ENCODE data around the gene ACTR8. TPM values are rescaled to one million over a fixed set of nuclear protein-coding genes. Genes with fewer than 3 reads are reported as not detected.

Gene ACTR8
- total RNA-seq, 1 experiment from 2014 or later: 29.9 TPM

DNA sequence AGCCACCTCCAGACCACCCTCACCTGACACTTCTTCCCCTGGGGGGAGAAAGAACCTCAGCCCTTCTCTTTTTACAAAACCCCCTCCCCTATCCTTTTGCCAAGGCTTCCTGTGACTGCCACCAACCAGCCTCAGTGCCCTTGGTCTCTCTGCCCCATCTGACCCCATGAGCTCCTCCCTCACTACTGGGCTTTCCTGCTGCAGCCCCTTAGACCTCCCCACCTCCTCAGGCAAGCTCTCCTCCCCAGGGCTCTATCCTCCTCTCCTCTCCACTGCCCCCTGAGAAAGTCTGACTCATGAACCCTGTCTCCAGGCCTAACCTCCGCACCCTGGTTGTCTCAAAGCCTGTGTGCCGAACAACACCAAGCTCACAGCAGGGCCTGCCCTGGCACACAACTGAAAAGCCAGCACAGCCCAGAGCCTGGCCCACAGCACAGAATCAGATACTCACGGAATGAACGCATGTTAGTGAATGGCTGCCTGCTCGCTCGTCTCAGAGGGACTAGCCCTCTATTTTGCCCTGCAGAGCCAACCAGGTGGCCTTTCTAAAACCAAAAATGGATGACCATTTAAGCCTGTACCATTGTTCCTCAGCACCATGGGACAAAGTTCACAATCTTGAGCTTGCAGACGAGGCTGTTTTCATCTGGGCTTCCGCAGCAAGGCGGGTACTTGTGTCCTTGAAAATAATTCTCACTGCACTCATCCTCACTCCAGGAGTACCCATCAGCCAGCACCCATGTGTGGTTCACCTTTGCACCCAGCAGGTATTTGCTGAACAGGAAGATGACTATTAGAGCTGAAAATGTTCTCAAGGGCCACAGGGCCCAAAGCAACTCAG is 37.5 kb downstream of the ACTR8 start (continued):
- TF ChIP-seq, protein P1, sequence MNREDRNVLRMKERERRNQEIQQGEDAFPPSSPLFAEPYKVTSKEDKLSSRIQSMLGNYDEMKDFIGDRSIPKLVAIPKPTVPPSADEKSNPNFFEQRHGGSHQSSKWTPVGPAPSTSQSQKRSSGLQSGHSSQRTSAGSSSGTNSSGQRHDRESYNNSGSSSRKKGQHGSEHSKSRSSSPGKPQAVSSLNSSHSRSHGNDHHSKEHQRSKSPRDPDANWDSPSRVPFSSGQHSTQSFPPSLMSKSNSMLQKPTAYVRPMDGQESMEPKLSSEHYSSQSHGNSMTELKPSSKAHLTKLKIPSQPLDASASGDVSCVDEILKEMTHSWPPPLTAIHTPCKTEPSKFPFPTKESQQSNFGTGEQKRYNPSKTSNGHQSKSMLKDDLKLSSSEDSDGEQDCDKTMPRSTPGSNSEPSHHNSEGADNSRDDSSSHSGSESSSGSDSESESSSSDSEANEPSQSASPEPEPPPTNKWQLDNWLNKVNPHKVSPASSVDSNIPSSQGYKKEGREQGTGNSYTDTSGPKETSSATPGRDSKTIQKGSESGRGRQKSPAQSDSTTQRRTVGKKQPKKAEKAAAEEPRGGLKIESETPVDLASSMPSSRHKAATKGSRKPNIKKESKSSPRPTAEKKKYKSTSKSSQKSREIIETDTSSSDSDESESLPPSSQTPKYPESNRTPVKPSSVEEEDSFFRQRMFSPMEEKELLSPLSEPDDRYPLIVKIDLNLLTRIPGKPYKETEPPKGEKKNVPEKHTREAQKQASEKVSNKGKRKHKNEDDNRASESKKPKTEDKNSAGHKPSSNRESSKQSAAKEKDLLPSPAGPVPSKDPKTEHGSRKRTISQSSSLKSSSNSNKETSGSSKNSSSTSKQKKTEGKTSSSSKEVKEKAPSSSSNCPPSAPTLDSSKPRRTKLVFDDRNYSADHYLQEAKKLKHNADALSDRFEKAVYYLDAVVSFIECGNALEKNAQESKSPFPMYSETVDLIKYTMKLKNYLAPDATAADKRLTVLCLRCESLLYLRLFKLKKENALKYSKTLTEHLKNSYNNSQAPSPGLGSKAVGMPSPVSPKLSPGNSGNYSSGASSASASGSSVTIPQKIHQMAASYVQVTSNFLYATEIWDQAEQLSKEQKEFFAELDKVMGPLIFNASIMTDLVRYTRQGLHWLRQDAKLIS (CRISPR knock-in tag; IDR thresholded peaks at IDR 0.05; ENCODE audit: borderline replicate concordance): no peak

GRCh38 chr3:53843195-53844177 is 38.5 kb downstream of the ACTR8 start:
- ChIA-PET CTCF (no interaction called here), POLR2A (no interaction called here)
- no peak overlapping the region; the same call in none of the 2 replicates for H3K27ac Mint-ChIP-seq
- ATAC-seq (no peak), DNase-seq (ENCODE audit: low spot score) (no peak)
- peaks cover 18% of the 10 kb centered on the region for H3K27me3 Mint-ChIP-seq (ENCODE audit: low read depth)
- H3K9me3 Mint-ChIP-seq: no peaks in the 10 kb centered on the region
- peaks cover 2% of the 10 kb centered on the region; the same call in 1 of the 2 replicates for H3K36me3 Mint-ChIP-seq
- no peak overlapping the region; the same call in 1 of the 2 replicates for H3K4me3 Mint-ChIP-seq
- H3K4me1 Mint-ChIP-seq: peaks cover 40% of the 10 kb centered on the region
- TF ChIP-seq, protein P1 (CRISPR knock-in tag; IDR thresholded peaks at IDR 0.05; ENCODE audit: borderline replicate concordance): no peak
- TF ChIP-seq, protein P2, sequence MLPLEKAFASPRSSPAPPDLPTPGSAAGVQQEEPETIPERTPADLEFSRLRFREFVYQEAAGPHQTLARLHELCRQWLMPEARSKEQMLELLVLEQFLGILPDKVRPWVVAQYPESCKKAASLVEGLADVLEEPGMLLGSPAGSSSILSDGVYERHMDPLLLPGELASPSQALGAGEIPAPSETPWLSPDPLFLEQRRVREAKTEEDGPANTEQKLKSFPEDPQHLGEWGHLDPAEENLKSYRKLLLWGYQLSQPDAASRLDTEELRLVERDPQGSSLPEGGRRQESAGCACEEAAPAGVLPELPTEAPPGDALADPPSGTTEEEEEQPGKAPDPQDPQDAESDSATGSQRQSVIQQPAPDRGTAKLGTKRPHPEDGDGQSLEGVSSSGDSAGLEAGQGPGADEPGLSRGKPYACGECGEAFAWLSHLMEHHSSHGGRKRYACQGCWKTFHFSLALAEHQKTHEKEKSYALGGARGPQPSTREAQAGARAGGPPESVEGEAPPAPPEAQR (CRISPR knock-in tag; IDR thresholded peaks at IDR 0.05): no peak
- TF ChIP-seq SMAD3 (CRISPR knock-in tag; IDR thresholded peaks at IDR 0.05; ENCODE audit: borderline replicate concordance) (no peak), IRF1 (CRISPR knock-in tag; IDR thresholded peaks at IDR 0.05) (no peak), TP53 (CRISPR knock-in tag; IDR thresholded peaks at IDR 0.05) (no peak), FOXP1 (CRISPR knock-in tag; IDR thresholded peaks at IDR 0.05; ENCODE audit: borderline replicate concordance) (no peak), NR2C2 (CRISPR knock-in tag; IDR thresholded peaks at IDR 0.05) (no peak), SMAD4 (CRISPR knock-in tag; IDR thresholded peaks at IDR 0.05) (no peak), TCF7 (CRISPR knock-in tag; IDR thresholded peaks at IDR 0.05; ENCODE audit: low read depth) (no peak), CREM (CRISPR knock-in tag; IDR thresholded peaks at IDR 0.05) (no peak), ZNF671 (CRISPR knock-in tag; IDR thresholded peaks at IDR 0.05) (no peak), ELF4 (CRISPR knock-in tag; IDR thresholded peaks at IDR 0.05; ENCODE audit: low read depth) (no peak), FOXK1 (CRISPR knock-in tag; IDR thresholded peaks at IDR 0.05) (no peak), FOXP4 (CRISPR knock-in tag; IDR thresholded peaks at IDR 0.05) (no peak), NR3C1 (CRISPR knock-in tag; conservative IDR thresholded peaks at IDR 0.05; ENCODE audit: low read depth) (no peak), FOXJ3 (CRISPR knock-in tag; IDR thresholded peaks at IDR 0.05; ENCODE audit: borderline replicate concordance) (no peak), ZNF219 (CRISPR knock-in tag; IDR thresholded peaks at IDR 0.05; ENCODE audit: borderline replicate concordance) (no peak)
- TF ChIP-seq, protein P3, sequence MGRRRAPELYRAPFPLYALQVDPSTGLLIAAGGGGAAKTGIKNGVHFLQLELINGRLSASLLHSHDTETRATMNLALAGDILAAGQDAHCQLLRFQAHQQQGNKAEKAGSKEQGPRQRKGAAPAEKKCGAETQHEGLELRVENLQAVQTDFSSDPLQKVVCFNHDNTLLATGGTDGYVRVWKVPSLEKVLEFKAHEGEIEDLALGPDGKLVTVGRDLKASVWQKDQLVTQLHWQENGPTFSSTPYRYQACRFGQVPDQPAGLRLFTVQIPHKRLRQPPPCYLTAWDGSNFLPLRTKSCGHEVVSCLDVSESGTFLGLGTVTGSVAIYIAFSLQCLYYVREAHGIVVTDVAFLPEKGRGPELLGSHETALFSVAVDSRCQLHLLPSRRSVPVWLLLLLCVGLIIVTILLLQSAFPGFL (CRISPR knock-in tag; IDR thresholded peaks at IDR 0.05; ENCODE audit: borderline replicate concordance): no peak

Data from WTC11 (cell line).